GM18867 (cell line): ENCODE measurements around the gene TAS2R7.
"Not testable (repeated sequence)": the region's sequence is repeated elsewhere in the genome, so short reads cannot be mapped to it uniquely, and the experiment has no call there.

Experiments
- ATAC-seq: cut with Tn5 transposase; IDR thresholded peaks from one replicate; pipeline ENCODE4 v1.9.1; 2021; ENCODE audit warnings: mild to moderate bottlenecking, moderate library complexity; ENCODE audit not compliant: unreplicated experiment

TAS2R7 gene, protein sequence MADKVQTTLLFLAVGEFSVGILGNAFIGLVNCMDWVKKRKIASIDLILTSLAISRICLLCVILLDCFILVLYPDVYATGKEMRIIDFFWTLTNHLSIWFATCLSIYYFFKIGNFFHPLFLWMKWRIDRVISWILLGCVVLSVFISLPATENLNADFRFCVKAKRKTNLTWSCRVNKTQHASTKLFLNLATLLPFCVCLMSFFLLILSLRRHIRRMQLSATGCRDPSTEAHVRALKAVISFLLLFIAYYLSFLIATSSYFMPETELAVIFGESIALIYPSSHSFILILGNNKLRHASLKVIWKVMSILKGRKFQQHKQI

DNA sequence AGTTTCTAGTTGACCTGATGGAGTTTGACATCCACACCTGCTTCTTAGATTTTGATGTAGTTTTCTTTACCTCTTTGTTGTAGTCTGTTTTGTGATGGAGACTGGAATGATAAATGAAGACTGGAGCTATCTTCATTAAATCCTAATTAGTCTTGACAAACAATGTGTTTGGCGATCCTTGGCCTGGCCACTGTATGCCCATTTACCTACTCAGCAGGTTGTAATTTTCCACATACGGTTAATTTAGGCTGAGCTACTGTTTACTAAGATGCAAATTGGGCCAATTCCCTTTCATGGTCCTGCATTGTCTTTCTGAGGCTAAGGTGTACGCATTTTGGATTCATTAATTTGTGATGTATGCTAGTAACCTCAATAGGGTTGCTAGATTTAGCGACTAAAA, at the start of gene TAS2R7:
TSS of gene TAS2R7 (minus strand) at position 41 of the 400 bp plus-strand sequence. CDS start 57 bp downstream, outside the sequence.
- no peak for ATAC-seq

DNA sequence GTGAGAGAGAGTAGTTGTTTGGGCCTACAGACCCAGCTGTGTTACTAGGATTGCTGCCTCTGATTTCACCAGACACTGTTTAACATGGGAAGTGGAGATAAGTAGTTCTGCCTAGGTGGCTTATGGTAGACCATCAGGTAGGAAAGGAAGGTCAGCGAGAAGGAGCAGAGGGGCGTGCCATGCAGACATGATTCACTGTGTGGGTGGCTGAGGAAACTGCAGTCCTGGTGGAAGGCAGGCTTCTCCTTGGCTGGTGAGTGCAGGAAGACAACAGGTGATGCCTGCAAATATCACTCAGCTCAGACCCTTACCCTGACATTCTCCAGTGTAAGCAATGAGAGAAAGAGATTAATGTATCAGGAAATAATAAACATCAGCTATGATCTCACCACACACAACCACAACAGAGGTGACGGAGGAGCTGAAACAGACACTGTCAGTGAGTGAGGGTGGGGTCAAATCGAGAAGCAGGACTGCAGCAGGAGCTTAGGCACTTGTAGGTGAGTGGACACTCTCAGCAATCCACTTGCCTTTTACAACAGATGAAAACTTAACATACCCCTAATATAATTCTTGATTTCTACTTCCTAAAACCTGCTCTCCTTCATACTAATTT, 48.9 kb upstream of the TAS2R7 start:
- no peak for ATAC-seq

DNA sequence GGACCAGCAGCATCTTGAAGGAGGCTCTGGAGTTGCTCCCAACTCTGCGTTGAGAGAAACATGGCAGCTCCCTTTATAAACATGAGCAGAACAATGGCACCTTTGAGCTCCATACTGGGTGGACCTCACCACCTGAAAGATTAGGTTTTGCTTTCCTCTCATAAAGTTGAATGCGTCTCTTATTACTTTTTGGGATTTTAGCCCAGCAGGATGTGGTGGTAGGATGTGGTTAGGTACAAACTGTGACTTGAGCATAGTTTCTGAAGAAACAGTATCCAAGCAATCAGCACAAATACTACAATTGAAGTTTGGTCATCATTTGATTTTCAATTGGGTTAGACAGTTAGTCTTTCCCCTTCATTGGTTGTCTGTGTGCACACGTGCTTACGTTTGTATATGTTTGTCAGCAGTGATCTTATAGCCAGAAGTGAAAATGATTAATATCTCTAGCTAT, 47.0 kb upstream of the TAS2R7 start, which contains the start of gene PRR4:
TSS of gene PRR4 (minus strand) at position 51 of the 454 bp plus-strand sequence. CDS start at position 13, 38 bp downstream.
- no peak for ATAC-seq

DNA sequence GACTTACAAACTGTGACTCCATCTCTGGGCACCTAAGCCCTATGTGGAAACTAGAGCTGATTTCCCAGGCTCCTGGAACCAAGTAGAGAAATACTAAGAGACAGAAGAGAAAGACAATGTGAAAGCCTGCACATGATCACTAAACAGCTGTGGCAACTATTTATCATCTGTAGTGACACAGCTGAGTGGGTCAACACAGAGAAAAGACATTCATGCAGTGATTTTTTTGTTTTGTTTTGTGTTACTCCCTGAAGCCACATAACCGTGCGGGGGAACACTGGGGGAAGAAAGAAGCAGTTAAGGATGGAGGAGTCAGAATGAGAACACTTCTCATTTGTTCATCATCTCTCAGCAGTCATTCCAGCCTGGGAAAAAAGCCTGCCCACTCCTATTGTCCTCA, 45.3 kb upstream of the TAS2R7 start:
- ATAC-seq = no peak

DNA sequence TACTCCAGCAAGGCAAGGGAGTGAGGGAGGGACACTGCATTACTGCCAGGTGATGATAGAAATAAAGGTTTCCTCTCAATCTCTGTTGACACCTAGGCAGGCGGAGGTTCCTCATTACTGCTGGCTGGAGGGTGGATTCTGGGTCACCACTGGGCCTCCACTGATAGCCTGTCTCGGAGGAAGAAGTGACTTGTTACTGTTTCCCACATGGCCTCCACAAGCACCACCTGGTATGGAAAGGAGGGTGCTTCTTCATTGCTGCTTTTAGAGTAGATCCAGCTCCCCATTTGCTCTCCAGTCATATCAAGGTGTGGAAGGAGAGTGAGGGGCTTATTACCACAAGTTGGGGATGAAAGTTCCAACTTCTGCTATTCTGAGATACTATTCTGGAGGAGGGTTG, 40.4 kb upstream of the TAS2R7 start:
- no peak for ATAC-seq

DNA sequence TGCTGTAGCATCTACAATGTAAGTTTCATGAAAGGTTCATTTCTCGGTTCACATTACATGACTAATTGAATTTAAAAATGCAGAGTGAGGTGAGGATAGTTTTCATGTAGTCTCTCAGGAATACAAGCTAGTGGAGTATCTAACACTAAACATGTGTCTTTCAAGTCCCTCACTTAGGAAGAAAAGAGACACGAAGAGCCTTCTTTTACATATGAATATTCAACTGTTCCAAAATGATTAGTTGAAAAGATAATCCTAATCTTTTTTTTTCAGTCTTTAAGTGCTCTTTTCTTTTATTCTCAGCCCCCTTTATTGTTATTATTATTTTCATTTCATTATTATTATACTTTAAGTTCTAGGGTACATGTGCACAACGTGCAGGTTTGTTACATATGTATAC, 36.0 kb upstream of the TAS2R7 start:
- no peak for ATAC-seq

DNA sequence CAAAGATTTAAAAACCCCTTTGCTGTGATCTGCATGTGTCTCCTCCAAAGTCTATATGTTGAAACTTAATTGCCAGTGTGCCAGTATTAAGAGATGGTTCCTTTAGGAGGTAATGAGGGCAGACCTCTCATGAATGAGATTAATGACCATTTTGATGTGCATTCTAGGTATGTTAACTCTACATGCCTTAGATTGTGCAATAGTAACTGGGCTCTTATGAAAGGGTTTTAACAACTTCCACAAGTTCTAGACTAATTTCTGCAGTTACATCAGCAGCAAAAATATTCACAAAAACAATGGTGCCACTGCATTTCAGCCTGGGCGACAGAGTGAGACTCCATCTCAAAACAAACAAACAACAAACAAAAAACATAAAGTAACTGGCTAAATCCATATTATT, 27.6 kb upstream of the TAS2R7 start:
- ATAC-seq = no peak

DNA sequence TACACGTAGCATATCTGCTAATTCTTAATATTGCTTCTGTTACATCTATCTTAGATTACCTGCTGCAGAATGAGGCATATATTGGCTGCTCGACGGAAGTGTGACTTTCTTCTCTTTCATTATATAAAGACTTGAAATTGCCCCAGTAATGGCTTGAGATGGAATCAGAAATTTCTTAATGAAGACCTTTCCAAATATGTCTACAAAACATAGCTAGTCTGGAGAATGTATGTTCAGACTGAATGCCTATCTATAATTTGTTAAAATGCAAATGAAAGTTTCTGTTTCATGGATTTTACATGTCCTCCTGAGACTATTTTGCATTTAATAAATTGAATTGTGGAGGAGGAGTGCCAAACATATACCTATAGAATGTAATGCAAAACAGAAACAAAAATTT, 23.8 kb upstream of the TAS2R7 start, which contains the start of gene TAS2R10:
TSS of gene TAS2R10 (minus strand) at position 101 of the 400 bp plus-strand sequence. CDS start at position 12, 89 bp downstream.
- no peak for ATAC-seq

DNA sequence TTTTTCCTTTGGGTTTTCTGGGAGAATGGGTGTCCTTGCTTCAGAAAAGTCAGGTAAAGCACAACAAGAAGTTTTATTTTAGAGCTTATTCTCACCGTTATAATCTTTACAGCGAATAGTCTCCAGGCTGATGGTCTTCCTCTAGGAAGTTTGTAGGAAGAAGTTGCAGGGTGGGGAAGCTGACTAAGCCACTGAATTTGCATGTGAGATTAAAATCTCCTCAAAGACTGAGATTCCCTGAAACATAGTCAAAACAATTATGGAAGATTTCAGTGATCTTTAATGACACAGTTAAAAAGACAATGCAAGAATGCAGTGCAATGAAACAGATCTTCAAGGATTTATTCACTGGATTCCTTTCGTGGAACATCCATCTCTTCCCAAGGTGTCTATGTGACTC, 22.5 kb upstream of the TAS2R7 start:
- no peak for ATAC-seq

DNA sequence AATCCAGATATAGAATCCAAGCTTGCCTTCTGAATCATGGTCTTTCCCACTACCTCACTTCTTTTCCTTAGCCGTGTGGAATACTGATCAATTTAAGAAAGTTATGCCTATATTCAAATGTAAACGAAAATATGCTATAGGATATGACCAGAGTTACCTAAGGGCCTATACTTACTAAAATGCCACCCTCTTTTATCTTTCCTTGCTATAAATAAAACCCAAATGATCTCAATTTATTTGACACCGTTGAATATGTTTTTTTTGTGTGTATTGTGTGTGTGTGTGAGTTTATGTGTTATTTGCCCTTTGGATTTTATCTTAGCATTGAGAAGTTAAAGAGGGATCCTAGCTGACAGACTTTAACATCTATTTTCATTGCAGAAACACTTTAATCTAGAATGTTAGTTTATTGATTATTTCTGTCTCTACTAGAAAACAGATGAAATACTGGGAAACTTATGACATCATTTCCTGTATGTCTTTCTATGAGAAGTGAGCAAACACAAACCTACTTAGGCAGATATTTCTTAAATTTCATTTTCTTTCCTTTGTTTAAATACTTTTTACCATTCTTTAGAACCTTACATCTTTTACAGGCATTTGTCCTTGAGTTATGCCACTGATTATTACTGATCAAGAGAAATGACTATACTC, 9.6 kb upstream of the TAS2R7 start:
- no peak for ATAC-seq

DNA sequence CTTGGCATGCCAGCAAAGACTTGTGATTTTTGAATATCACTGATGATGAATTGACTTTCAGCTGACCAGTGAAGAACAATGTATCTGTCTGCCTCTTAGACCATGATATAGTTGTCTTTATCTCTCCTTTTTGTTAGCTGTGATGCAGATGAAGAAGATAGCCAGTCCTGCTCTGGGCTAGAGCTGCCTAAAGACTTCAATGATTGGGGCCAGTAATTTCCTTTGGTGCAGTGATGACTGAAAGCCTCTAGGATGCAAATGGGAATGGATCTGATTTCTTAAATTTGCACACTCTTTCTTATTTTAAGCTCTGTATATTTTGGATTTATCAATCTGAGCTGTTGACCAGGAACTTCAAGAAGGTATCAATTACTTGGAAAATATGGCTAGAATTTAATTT, 7.6 kb upstream of the TAS2R7 start, which contains the start of gene TAS2R9:
TSS of gene TAS2R9 (minus strand) at position 101 of the 400 bp plus-strand sequence. CDS start at position 8, 93 bp downstream.
- no peak for ATAC-seq

DNA sequence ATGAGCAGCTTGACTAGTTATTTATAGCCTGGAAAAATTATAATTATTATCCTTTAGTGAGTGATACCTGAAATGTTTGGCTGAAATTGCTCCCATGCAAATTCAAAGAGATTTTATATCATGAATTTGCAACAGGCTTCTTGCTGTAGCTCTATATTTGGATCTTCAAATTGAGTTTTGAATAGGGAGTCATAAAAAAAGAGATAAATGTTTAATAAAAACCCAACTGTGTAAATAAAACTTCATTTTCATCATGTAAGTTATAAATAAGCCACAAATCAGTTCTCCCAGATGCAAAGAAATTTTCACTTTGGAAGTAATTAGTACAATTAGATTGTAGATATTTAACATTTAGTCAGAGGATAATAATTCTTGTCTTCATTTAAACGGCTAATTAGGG, 4.8 kb upstream of the TAS2R7 start, which contains the start of gene TAS2R8:
TSS of gene TAS2R8 (minus strand) at position 101 of the 400 bp plus-strand sequence. CDS start 306 bp downstream, outside the sequence.
- ATAC-seq = no peak

DNA sequence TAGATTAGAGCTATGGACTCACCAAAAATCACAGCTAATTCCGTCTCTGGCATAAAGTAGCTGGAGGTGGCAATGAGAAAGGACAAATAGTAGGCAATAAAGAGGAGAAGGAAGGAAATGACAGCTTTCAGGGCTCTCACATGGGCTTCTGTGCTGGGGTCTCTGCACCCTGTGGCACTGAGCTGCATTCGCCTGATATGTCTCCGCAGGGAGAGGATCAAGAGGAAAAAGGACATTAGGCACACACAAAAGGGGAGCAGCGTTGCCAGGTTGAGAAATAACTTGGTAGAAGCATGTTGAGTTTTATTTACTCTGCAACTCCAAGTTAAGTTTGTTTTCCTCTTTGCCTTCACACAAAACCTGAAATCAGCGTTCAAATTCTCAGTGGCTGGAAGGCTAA, 686 bp downstream of the TAS2R7 start:
- ATAC-seq = no peak

DNA sequence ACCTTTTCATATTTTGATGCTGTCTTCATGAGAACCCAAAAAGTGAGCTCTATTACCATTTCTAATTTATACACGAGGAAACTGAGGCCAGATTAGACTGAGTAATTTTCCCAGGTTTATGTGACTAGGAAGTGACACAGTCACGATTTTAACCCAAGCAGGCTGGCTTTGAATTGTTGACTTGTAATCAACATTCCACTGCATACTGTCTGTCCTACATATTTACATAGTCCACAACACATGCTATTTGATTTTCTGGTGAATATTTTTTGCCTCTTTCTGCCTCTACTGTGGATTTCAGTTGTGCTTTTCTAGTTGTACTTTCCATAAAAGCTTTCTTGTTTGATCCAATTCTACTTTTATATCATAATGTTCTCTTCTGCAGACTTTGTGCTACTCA, 8.2 kb downstream of the TAS2R7 start:
- no peak for ATAC-seq

DNA sequence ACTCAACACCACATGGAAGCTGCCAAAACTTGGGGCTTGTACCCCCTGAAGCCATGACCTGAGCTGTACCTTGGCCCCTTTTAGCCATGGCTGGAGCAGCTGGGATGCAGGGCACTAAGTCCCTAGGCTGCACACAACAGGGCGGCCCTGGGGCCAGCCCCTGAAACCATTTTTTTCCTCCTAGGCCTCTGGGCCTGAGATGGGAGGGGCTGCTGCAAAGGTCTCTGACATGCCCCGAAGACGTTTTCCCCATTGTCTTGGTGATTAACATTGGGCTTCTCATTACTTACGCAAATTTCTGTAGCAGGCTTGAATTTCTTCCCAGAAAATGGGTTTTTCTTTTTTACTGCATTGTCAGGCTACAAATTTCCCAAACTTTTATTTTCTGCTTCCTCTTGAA, 10.7 kb downstream of the TAS2R7 start:
- not testable (repeated sequence) for ATAC-seq

DNA sequence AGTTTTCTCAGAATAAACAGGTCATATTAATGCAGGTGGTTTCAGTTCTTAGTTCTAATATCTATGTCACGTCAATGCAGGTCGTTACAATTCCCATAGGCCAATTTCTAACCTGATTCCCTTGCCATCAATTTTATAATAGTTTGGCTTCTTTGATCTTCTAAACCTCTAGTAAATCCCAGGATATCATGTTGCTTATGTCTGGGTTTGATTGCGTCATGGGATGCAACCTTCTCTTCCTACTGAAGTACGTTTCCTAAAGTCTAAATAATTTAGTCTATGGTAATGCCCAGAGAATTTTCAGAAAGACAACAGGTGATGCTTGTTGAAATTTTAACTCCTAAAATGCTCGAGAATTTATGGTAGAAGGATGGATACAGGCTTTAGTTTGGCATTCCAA, 19.2 kb downstream of the TAS2R7 start:
- ATAC-seq = no peak

DNA sequence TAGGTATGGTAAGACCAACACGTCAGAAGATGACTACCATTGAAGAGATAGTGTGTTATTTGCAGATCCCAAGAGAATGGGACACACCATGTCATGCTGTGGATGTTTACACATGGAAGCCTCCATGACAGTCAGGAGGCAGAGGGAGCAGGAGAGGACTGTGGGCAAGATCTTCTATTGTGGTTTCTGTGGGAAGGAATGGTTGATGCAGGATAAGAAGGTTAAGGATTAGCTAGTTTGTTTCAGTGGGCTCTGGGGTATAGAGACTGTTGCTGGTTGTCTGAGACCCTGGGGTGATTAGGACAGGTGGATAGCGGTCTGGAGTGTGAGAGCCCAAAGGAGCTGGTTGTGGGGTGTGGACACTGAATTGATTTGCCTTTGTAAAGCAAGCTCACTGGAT, 23.3 kb downstream of the TAS2R7 start:
- no peak for ATAC-seq

DNA sequence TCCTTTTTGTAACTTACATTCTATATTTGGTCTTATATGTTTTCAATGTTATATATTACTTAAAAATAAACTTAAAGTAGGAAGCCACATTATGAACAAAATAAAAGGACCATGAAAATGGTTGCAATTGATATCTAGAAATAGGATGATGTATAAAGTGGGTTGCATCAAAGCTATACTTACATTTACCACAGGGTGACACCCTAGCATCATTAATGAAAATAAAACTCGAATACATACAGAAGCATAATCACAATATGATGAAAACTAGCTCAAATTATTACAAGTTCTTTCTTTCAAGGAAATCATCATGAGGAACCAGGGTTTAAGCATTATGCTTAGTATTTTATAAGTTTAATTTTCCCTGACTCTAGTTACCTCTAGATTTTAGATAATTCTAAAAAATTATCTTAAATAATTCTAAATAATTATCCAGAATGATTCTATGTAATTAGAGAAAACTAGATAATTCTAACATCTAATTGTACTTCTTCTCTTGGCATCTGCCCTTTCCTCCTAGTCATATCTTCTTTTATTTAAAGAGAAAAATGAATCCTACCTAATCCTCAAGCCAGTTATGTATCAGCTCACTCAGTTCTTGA, 31.2 kb downstream of the TAS2R7 start:
- no peak for ATAC-seq

DNA sequence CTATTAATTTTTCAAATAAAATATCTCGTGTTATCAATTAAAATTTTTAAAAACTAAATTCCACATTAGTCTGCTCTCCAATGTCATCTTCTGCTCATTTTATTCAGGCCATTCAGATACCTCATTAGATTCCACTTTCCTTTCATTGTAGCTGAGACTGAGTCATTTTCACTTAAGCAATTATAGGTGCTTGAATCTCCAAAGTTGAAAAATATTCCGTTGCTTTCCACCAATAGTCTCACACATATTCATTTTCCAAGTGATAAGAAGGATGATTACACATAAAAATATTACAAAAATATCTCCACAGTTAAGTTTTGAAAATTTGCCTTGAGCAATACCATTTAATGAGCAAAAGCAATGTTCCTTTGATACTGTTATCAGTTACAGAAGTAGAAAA, 42.8 kb downstream of the TAS2R7 start:
- no peak for ATAC-seq

DNA sequence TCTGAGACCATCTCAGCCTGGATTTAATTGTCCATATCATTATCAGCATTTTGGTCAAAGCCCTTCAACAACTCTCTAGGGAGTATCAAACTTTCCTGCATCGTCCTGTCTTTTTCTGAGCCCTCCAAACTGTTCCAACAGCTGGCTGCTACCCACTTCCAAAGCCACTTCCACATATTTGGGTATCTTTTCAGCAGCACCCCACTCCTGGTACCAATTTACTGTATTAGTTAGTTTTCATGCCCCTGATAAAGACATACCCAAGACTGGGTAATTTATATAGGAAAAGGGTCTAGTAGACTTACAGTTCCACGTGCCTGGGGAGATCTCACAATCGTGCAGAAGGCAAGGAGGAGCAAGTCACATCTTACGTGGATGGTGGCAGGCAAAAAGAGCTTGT, 46.2 kb downstream of the TAS2R7 start:
- no peak for ATAC-seq

DNA sequence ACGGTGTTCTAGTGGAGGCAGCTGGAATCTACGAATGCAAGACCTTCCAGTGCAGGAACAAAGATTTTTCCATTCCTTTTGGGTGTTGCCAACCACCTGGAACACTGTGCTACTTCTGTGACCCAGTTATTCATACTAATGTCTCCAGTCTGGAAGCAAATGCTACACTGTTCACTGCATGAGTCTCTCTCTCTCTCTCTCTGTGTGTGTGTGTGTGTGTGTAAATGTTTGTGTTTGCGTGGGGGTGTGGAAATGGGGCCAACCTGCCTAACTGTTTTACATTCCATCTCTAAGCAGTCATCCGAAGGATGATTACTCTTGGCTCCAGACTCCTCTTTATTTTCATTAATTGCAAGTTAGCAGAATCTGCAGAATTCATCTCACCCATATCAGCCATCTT, 49.4 kb downstream of the TAS2R7 start:
- no peak for ATAC-seq
